Mononuclear cell (primary cell): Measurements from ENCODE around the gene PRPH. TPM values are rescaled to one million over a fixed set of nuclear protein-coding genes. Genes with fewer than 3 reads are reported as not detected.
"Not testable (repeated sequence)": the region's sequence is repeated elsewhere in the genome, so short reads cannot be mapped to it uniquely, and the experiment has no call there.

ENCODE experiments used
- H3K27me3 ChIP-seq: 2 replicates; pipeline ENCODE4 v1.6.0; 2011; ENCODE audit warnings: low read length, control low read depth; ENCODE audit not compliant: insufficient read depth
- H3K4me1 ChIP-seq: 2 replicates; pipeline ENCODE4 v1.5.1; 2011; ENCODE audit warnings: mild to moderate bottlenecking, low read length, control low read depth; ENCODE audit not compliant: insufficient read depth
- H3K4me3 ChIP-seq: 2 replicates; pipeline ENCODE4 v1.5.1; 2011; ENCODE audit warnings: mild to moderate bottlenecking, low read length, moderate library complexity
- H3K9me3 ChIP-seq: 2 replicates; pipeline ENCODE4 v1.5.1; 2011; ENCODE audit warnings: low read depth, mild to moderate bottlenecking, control low read depth, low read length
- total RNA-seq: library from RNA; depleted of rRNA; stranded (reverse); fragments of >200 nt; gene quantifications from one replicate; pipeline ENCODE4 v1.2.3, GENCODE V29; 2012

Gene PRPH
- total RNA-seq, 1 donor = not detected

GRCh38 chr12:49331380-49332222 lies 36.7 kb downstream of the PRPH start:
- H3K9me3 ChIP-seq = no peaks in the 10 kb centered on the region
- H3K27me3 ChIP-seq = peaks cover 45% of the 10 kb centered on the region
- no peak overlapping the region for H3K4me3 ChIP-seq
- peaks cover 12% of the 10 kb centered on the region for H3K4me1 ChIP-seq

GRCh38 chr12:49332441-49332861 lies 37.5 kb downstream of the PRPH start:
- Histone ChIP-seq H3K27me3 (peaks cover 52% of the 10 kb centered on the region), H3K9me3 (no peaks in the 10 kb centered on the region), H3K4me1 (peaks cover 20% of the 10 kb centered on the region), H3K4me3 (no peak overlapping the region)

GRCh38 chr12:49332891-49333371 lies 38.0 kb downstream of the PRPH start:
- peaks cover 57% of the 10 kb centered on the region for H3K27me3 ChIP-seq
- H3K9me3 ChIP-seq = no peaks in the 10 kb centered on the region
- H3K4me1 ChIP-seq = peaks cover 24% of the 10 kb centered on the region
- no peak overlapping the region for H3K4me3 ChIP-seq

GRCh38 chr12:49333778-49334177 lies 38.8 kb downstream of the PRPH start:
- H3K9me3 ChIP-seq = not testable (repeated sequence)
- peaks cover 64% of the 10 kb centered on the region for H3K27me3 ChIP-seq
- H3K4me1 ChIP-seq = peaks cover 24% of the 10 kb centered on the region

GRCh38 chr12:49334226-49334625 lies 39.3 kb downstream of the PRPH start:
- Histone ChIP-seq H3K9me3 (no peaks in the 10 kb centered on the region), H3K4me1 (peaks cover 24% of the 10 kb centered on the region), H3K4me3 (no peak overlapping the region), H3K27me3 (peaks cover 66% of the 10 kb centered on the region)

More at GRCh38 chr12:49333778-49334177, 38.8 kb downstream of the PRPH start:
- not testable (repeated sequence) for H3K4me3 ChIP-seq

- H3K27me3 ChIP-seq = peaks cover 70% of the 10 kb centered on the region
- H3K4me1 ChIP-seq = peaks cover 24% of the 10 kb centered on the region
- no peaks in the 10 kb centered on the region for H3K9me3 ChIP-seq
- H3K4me3 ChIP-seq = no peak overlapping the region
Observed at GRCh38 chr12:49334681-49335080, 39.7 kb downstream of the PRPH start.

GRCh38 chr12:49335118-49335954 lies 40.4 kb downstream of the PRPH start:
- Histone ChIP-seq H3K4me1 (peaks cover 24% of the 10 kb centered on the region), H3K27me3 (peaks cover 76% of the 10 kb centered on the region), H3K9me3 (no peaks in the 10 kb centered on the region), H3K4me3 (no peak overlapping the region)

- Histone ChIP-seq H3K9me3 (no peaks in the 10 kb centered on the region), H3K27me3 (peaks cover 84% of the 10 kb centered on the region), H3K4me3 (no peak overlapping the region), H3K4me1 (peaks cover 24% of the 10 kb centered on the region)
Observed at GRCh38 chr12:49335955-49336644, 41.2 kb downstream of the PRPH start.

GRCh38 chr12:49336645-49337584 lies 42.0 kb downstream of the PRPH start, which contains the start of gene C1QL4:
Gene C1QL4, minus strand, starts transcription at chr12:49337188. Its CDS starts 711 bp downstream, at chr12:49336477.
- H3K27me3 ChIP-seq = peaks cover 90% of the 10 kb centered on the region

GRCh38 chr12:49338830-49339463 lies 44.0 kb downstream of the PRPH start:
- no peak overlapping the region for H3K4me3 ChIP-seq
- peaks cover 93% of the 10 kb centered on the region for H3K27me3 ChIP-seq
- no peaks in the 10 kb centered on the region for H3K9me3 ChIP-seq
- peaks cover 42% of the 10 kb centered on the region for H3K4me1 ChIP-seq

More at GRCh38 chr12:49336645-49337584, 42.0 kb downstream of the PRPH start, which contains the start of gene C1QL4:
- H3K9me3 ChIP-seq = no peaks in the 10 kb centered on the region
- H3K4me1 ChIP-seq = peaks cover 25% of the 10 kb centered on the region
- H3K4me3 ChIP-seq = no peak within 1 kb of the TSS

GRCh38 chr12:49339464-49339861 lies 44.5 kb downstream of the PRPH start:
- Histone ChIP-seq H3K4me3 (no peak overlapping the region), H3K27me3 (peaks cover 93% of the 10 kb centered on the region), H3K9me3 (no peaks in the 10 kb centered on the region), H3K4me1 (peaks cover 45% of the 10 kb centered on the region)

GRCh38 chr12:49340095-49340870 lies 45.3 kb downstream of the PRPH start:
- H3K9me3 ChIP-seq = no peaks in the 10 kb centered on the region
- no peak overlapping the region for H3K4me3 ChIP-seq
- peaks cover 45% of the 10 kb centered on the region for H3K4me1 ChIP-seq
- peaks cover 88% of the 10 kb centered on the region for H3K27me3 ChIP-seq
